Measurements from ENCODE around the gene ATP5ME. TPM values are rescaled to one million over a fixed set of nuclear protein-coding genes. Genes with fewer than 3 reads are reported as not detected.
A peak's percentile ranks its signal among the peaks of the same experiment; 100 is the strongest.

Gene ATP5ME
- total RNA-seq, 1 donor = 72.5 TPM

DNA sequence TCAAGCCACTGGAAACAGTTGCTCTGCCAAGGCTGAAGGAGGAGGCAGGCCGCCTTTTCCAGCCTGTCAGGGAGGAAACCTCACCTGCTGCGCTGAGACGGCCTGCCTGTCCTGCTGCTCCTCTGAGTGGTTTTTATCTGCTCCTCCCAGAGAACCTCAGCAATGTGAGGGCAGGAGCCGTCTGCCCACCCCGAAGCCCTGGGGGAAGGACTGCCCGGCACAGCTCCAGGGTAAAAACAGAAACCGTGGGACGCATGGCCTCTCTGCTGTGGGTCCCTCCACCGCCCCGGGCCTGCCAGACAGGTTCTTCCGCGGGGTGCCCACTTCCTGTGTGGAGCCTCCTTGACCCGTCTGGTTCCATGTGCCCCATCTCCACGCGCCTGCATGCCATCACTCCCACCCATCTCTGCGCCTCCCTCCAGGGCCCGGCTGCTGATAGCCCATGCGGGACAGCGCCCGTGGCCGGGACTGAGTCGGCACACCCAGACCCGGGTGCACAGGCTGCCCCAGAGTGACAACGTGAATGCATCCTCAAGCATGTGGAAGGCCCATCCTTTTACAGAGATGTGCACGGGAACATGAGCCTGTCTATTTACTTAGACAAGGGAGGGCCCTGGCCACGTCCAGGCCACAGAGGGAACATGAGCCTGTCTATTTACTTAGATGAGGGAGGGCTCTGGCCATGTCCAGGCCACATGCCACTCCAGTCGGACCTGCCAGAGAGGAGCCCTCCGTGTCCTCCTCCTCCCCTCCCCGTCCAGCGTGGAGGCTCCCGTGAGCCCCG lies 18.9 kb upstream of the ATP5ME start:
- H3K4me3 ChIP-seq (ENCODE audit: low read depth, low read length) = no peak overlapping the region
- no peak for DNase-seq (ENCODE audit: low read depth)
- TF ChIP-seq, protein P1, sequence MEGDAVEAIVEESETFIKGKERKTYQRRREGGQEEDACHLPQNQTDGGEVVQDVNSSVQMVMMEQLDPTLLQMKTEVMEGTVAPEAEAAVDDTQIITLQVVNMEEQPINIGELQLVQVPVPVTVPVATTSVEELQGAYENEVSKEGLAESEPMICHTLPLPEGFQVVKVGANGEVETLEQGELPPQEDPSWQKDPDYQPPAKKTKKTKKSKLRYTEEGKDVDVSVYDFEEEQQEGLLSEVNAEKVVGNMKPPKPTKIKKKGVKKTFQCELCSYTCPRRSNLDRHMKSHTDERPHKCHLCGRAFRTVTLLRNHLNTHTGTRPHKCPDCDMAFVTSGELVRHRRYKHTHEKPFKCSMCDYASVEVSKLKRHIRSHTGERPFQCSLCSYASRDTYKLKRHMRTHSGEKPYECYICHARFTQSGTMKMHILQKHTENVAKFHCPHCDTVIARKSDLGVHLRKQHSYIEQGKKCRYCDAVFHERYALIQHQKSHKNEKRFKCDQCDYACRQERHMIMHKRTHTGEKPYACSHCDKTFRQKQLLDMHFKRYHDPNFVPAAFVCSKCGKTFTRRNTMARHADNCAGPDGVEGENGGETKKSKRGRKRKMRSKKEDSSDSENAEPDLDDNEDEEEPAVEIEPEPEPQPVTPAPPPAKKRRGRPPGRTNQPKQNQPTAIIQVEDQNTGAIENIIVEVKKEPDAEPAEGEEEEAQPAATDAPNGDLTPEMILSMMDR (IDR thresholded peaks at IDR 0.05; ENCODE audit: insufficient read depth, low read depth, low read length) = no peak

GRCh38 chr4:689723-690122 lies 15.6 kb upstream of the ATP5ME start:
- TF ChIP-seq, protein P1 (IDR thresholded peaks at IDR 0.05; ENCODE audit: insufficient read depth, low read depth, low read length) = no peak
- no peak for DNase-seq (ENCODE audit: low read depth)
- H3K4me3 ChIP-seq (ENCODE audit: low read depth, low read length) = peak overlapping the region; percentile 32

- peak within 1 kb of the TSS; percentile 46 for H3K4me3 ChIP-seq (ENCODE audit: low read depth, low read length)
- DNase-seq (ENCODE audit: low read depth) = no peak
- TF ChIP-seq, protein P1 (IDR thresholded peaks at IDR 0.05; ENCODE audit: insufficient read depth, low read depth, low read length) = no peak
These were observed 15.0 kb upstream of the ATP5ME start, which contains the start of gene SLC49A3 for GRCh38 chr4:688854-689681. SLC49A3 (minus strand) TSS chr4:689151; CDS start chr4:689127, 24 bp downstream.

DNA sequence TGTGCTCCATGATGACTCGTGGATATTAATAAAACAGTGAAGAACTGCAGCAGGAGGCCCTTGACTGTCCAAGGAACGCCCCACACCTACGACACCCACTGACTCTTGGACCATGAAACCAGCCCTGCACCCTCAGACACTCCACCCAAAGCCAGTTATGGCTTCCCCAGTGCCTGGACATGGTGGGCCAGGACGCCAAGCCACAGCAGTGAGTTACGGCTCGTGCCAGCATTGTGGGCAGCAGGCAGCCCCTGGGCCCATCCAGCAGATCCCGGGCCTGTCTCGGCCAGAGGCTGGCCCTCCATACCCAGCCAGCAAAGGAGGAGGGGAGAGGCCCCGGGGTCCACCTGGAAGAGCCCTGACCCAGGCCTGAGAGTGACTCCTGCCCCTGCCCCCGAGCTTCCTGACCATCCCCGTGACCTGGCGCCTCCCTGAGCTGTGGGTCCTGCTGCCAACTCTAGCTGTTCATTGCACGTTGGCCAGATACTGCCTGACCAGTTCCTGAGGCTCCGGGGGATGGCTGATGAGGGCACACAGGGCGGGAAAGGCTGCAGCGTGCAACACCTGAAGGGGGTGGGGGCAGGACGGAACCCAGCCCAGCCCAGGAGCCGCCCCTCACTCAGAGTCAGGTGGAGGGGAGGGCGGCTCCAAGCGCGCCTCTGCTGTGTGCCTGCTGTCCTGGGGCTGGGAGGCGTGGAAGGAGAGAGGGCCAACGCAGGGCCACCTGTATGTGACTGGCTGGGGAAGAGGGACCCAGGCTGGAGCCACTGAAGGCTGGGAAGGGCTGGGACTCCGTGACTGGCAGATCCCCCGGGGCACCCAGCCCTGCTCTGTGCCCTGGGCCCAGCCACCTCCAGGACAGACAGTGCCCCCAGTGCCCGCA lies 14.1 kb upstream of the ATP5ME start:
- H3K4me3 ChIP-seq (ENCODE audit: low read depth, low read length) = peak overlapping the region; percentile 46
- TF ChIP-seq, protein P1 (IDR thresholded peaks at IDR 0.05; ENCODE audit: insufficient read depth, low read depth, low read length) = no peak
- DNase-seq (ENCODE audit: low read depth) = no peak

DNA sequence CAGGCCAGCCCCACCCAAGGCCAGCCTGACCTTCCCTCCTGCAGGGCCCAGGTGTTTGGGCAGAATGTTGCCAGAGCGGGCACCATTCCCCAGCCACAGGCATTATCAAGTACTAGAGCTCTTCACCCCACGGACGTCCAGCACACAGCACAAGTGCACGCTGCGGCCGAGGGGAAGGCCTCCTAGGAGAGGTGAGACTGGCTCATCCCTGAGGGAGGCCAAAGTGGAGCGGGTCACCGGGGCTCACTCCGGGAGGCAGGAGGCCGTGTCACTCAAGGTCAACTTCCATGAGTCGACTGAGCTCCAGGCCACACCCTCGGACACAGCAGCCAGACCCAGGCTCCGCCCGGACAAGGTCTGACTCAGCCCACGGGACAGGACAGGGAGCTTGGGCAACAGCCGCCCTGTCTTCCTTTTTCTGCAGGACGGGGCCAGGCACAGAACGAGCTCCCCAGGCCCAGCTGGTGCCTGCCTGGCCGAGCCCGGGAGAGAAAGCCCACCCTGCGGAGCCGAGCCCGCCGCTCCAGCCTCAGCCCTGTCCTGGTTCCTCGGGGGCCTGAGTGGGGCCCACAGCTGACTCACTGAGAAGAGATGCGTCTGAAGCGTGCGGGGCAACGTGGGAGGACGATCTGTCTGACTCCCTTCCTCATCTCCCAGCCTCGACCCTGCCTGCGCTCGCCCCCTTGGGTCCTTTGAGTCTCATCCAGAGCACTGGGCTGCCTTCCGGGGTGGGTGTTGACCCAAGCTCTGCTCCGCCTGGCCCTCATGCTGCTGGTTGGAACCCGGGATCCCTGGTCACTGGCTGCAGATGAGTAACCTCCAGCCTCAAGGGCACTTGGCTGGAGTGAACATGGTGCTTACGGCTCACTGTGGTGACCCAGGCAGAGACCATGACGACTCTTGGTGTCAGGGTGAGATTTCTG lies 13.2 kb upstream of the ATP5ME start:
- H3K4me3 ChIP-seq (ENCODE audit: low read depth, low read length) = peak overlapping the region; percentile 21
- TF ChIP-seq, protein P1 (IDR thresholded peaks at IDR 0.05; ENCODE audit: insufficient read depth, low read depth, low read length) = no peak

More for the DNA sequence above, 13.2 kb upstream of the ATP5ME start:
- DNase-seq (ENCODE audit: low read depth) = peak; percentile 92

All from fibroblast of villous mesenchyme (primary cell).